Endometrium (tissue), 2 donors: ENCODE measurements around the gene HDAC4.

Source experiments
- FAIRE-seq: peaks from 2 replicates; lab custom pipeline; 2012; peaks lifted over from hg19 to GRCh38; lab: Jason Lieb, UNC
- donor health status: control.
- donor health status: control.

HDAC4 gene

GRCh38 chr2:239119346-239120126 is 281.3 kb downstream of the HDAC4 start:
- FAIRE-seq: no peak

GRCh38 chr2:239118675-239119211 is 282.1 kb downstream of the HDAC4 start:
- no peak for FAIRE-seq

GRCh38 chr2:239118264-239118663 is 282.6 kb downstream of the HDAC4 start:
- no peak for FAIRE-seq

GRCh38 chr2:239117831-239118230 is 283.0 kb downstream of the HDAC4 start:
- no peak for FAIRE-seq

- no peak for FAIRE-seq
Measured at GRCh38 chr2:239116456-239117246, 284.2 kb downstream of the HDAC4 start.

- FAIRE-seq: no peak
Measured at GRCh38 chr2:239115616-239116015, 285.2 kb downstream of the HDAC4 start.

GRCh38 chr2:239114616-239115265 is 286.1 kb downstream of the HDAC4 start:
- no peak for FAIRE-seq

GRCh38 chr2:239114119-239114581 is 286.7 kb downstream of the HDAC4 start:
- no peak for FAIRE-seq

- no peak for FAIRE-seq
Measured at GRCh38 chr2:239113615-239114014, 287.2 kb downstream of the HDAC4 start.

GRCh38 chr2:239113171-239113570 is 287.6 kb downstream of the HDAC4 start:
- FAIRE-seq: no peak

- no peak for FAIRE-seq
Measured at GRCh38 chr2:239112127-239112774, 288.6 kb downstream of the HDAC4 start.

- FAIRE-seq: no peak
Measured at GRCh38 chr2:239111401-239112100, 289.3 kb downstream of the HDAC4 start.

- peak; percentile 51 for FAIRE-seq
Measured at GRCh38 chr2:239110595-239111048, 290.2 kb downstream of the HDAC4 start.

- FAIRE-seq: no peak
Measured at GRCh38 chr2:239109928-239110545, 290.8 kb downstream of the HDAC4 start.

- no peak for FAIRE-seq
Measured at GRCh38 chr2:239109041-239109927, 291.5 kb downstream of the HDAC4 start.

GRCh38 chr2:239108459-239108858 is 292.4 kb downstream of the HDAC4 start:
- FAIRE-seq: no peak

GRCh38 chr2:239107936-239108335 is 292.9 kb downstream of the HDAC4 start:
- no peak for FAIRE-seq

- no peak for FAIRE-seq
Measured at GRCh38 chr2:239106966-239107365, 293.9 kb downstream of the HDAC4 start.

GRCh38 chr2:239106314-239106908 is 294.4 kb downstream of the HDAC4 start:
- FAIRE-seq: no peak
